ENCODE measurements around the gene EPHA2.
"Not testable (repeated sequence)": the region's sequence is repeated elsewhere in the genome, so short reads cannot be mapped to it uniquely, and the experiment has no call there.

The EPHA2 gene

GRCh38 chr1:16167331-16168143 lies 11.7 kb upstream of the EPHA2 start:
- 1% methylated on average over 58 to 60 of the region's 60 CpGs for WGBS, 2 experiments
- peak overlapping the region; percentile 76 for H3K27ac ChIP-seq (ENCODE audit: insufficient read depth, low read depth, low read length, poor library complexity, severe bottlenecking)
- peak overlapping the region; percentile 52 for H3K4me3 ChIP-seq (ENCODE audit: insufficient read depth, low read depth, low read length)
- H3K27me3 ChIP-seq (ENCODE audit: control insufficient read depth, insufficient read depth, low read length, poor library complexity, severe bottlenecking) = no peaks in the 10 kb centered on the region
- H3K36me3 ChIP-seq (ENCODE audit: control insufficient read depth, insufficient read depth, low read length) = no peaks in the 10 kb centered on the region
- H3K9me3 ChIP-seq (ENCODE audit: control insufficient read depth, low read length) = no peaks in the 10 kb centered on the region
- H3K4me1 ChIP-seq (ENCODE audit: control insufficient read depth, insufficient read depth, low read length) = peaks cover 21% of the 10 kb centered on the region

- 48 to 50% methylated on average over 2 of the region's 2 CpGs for WGBS, 2 experiments
- Histone ChIP-seq H3K4me3 (ENCODE audit: insufficient read depth, low read depth, low read length) (no peak overlapping the region), H3K27me3 (ENCODE audit: control insufficient read depth, insufficient read depth, low read length, poor library complexity, severe bottlenecking) (no peaks in the 10 kb centered on the region), H3K4me1 (ENCODE audit: control insufficient read depth, insufficient read depth, low read length) (peaks cover 23% of the 10 kb centered on the region), H3K27ac (ENCODE audit: insufficient read depth, low read depth, low read length, poor library complexity, severe bottlenecking) (no peak overlapping the region), H3K36me3 (ENCODE audit: control insufficient read depth, insufficient read depth, low read length) (no peaks in the 10 kb centered on the region), H3K9me3 (ENCODE audit: control insufficient read depth, low read length) (no peaks in the 10 kb centered on the region)
Measured at GRCh38 chr1:16166117-16166516, 10.2 kb upstream of the EPHA2 start.

GRCh38 chr1:16165548-16165947 lies 9.7 kb upstream of the EPHA2 start:
- H3K9me3 ChIP-seq (ENCODE audit: control insufficient read depth, low read length) = no peaks in the 10 kb centered on the region
- 73 to 78% methylated on average over 7 of the region's 7 CpGs for WGBS, 2 experiments
- H3K4me1 ChIP-seq (ENCODE audit: control insufficient read depth, insufficient read depth, low read length) = peaks cover 23% of the 10 kb centered on the region
- no peaks in the 10 kb centered on the region for H3K36me3 ChIP-seq (ENCODE audit: control insufficient read depth, insufficient read depth, low read length)
- no peaks in the 10 kb centered on the region for H3K27me3 ChIP-seq (ENCODE audit: control insufficient read depth, insufficient read depth, low read length, poor library complexity, severe bottlenecking)
- H3K4me3 ChIP-seq (ENCODE audit: insufficient read depth, low read depth, low read length) = no peak overlapping the region
- no peak overlapping the region for H3K27ac ChIP-seq (ENCODE audit: insufficient read depth, low read depth, low read length, poor library complexity, severe bottlenecking)

GRCh38 chr1:16165073-16165364 lies 9.2 kb upstream of the EPHA2 start:
- no peak overlapping the region for H3K27ac ChIP-seq (ENCODE audit: insufficient read depth, low read depth, low read length, poor library complexity, severe bottlenecking)

GRCh38 chr1:16164213-16165072 lies 8.6 kb upstream of the EPHA2 start:
- no peaks in the 10 kb centered on the region for H3K36me3 ChIP-seq (ENCODE audit: control insufficient read depth, insufficient read depth, low read length)
- H3K4me3 ChIP-seq (ENCODE audit: insufficient read depth, low read depth, low read length) = no peak overlapping the region
- H3K4me1 ChIP-seq (ENCODE audit: control insufficient read depth, insufficient read depth, low read length) = peaks cover 23% of the 10 kb centered on the region
- H3K27me3 ChIP-seq (ENCODE audit: control insufficient read depth, insufficient read depth, low read length, poor library complexity, severe bottlenecking) = no peaks in the 10 kb centered on the region
- WGBS, 2 experiments = 59 to 61% methylated on average over 16 to 17 of the region's 17 CpGs
- H3K27ac ChIP-seq (ENCODE audit: insufficient read depth, low read depth, low read length, poor library complexity, severe bottlenecking) = no peak overlapping the region
- H3K9me3 ChIP-seq (ENCODE audit: control insufficient read depth, low read length) = no peaks in the 10 kb centered on the region

More at GRCh38 chr1:16165073-16165364, 9.2 kb upstream of the EPHA2 start:
- no peaks in the 10 kb centered on the region for H3K9me3 ChIP-seq (ENCODE audit: control insufficient read depth, low read length)
- no peaks in the 10 kb centered on the region for H3K36me3 ChIP-seq (ENCODE audit: control insufficient read depth, insufficient read depth, low read length)
- peaks cover 23% of the 10 kb centered on the region for H3K4me1 ChIP-seq (ENCODE audit: control insufficient read depth, insufficient read depth, low read length)
- no peak overlapping the region for H3K4me3 ChIP-seq (ENCODE audit: insufficient read depth, low read depth, low read length)
- no peaks in the 10 kb centered on the region for H3K27me3 ChIP-seq (ENCODE audit: control insufficient read depth, insufficient read depth, low read length, poor library complexity, severe bottlenecking)
- WGBS, 2 experiments = 76 to 81% methylated on average over 5 of the region's 5 CpGs

GRCh38 chr1:16163608-16164212 lies 7.8 kb upstream of the EPHA2 start:
- not testable (repeated sequence) for H3K9me3 ChIP-seq (ENCODE audit: control insufficient read depth, low read length); H3K36me3 ChIP-seq (ENCODE audit: control insufficient read depth, insufficient read depth, low read length); H3K27me3 ChIP-seq (ENCODE audit: control insufficient read depth, insufficient read depth, low read length, poor library complexity, severe bottlenecking); H3K27ac ChIP-seq (ENCODE audit: insufficient read depth, low read depth, low read length, poor library complexity, severe bottlenecking); H3K4me3 ChIP-seq (ENCODE audit: insufficient read depth, low read depth, low read length)
- WGBS, 2 experiments = 86 to 88% methylated on average over 9 to 11 of the region's 12 CpGs
- peaks cover 21% of the 10 kb centered on the region for H3K4me1 ChIP-seq (ENCODE audit: control insufficient read depth, insufficient read depth, low read length)

GRCh38 chr1:16162163-16162822 lies 6.4 kb upstream of the EPHA2 start:
- no peak overlapping the region for H3K27ac ChIP-seq (ENCODE audit: insufficient read depth, low read depth, low read length, poor library complexity, severe bottlenecking)
- peaks cover 2% of the 10 kb centered on the region for H3K27me3 ChIP-seq (ENCODE audit: control insufficient read depth, insufficient read depth, low read length, poor library complexity, severe bottlenecking)
- H3K36me3 ChIP-seq (ENCODE audit: control insufficient read depth, insufficient read depth, low read length) = no peaks in the 10 kb centered on the region
- H3K9me3 ChIP-seq (ENCODE audit: control insufficient read depth, low read length) = no peaks in the 10 kb centered on the region
- H3K4me1 ChIP-seq (ENCODE audit: control insufficient read depth, insufficient read depth, low read length) = peaks cover 18% of the 10 kb centered on the region
- H3K4me3 ChIP-seq (ENCODE audit: insufficient read depth, low read depth, low read length) = no peak overlapping the region
- WGBS, 2 experiments = 16 to 20% methylated on average over 32 of the region's 32 CpGs

GRCh38 chr1:16161717-16162116 lies 5.8 kb upstream of the EPHA2 start:
- WGBS, 2 experiments = 64% methylated on average over 5 of the region's 5 CpGs
- no peaks in the 10 kb centered on the region for H3K36me3 ChIP-seq (ENCODE audit: control insufficient read depth, insufficient read depth, low read length)
- H3K4me1 ChIP-seq (ENCODE audit: control insufficient read depth, insufficient read depth, low read length) = peaks cover 23% of the 10 kb centered on the region
- peaks cover 8% of the 10 kb centered on the region for H3K27me3 ChIP-seq (ENCODE audit: control insufficient read depth, insufficient read depth, low read length, poor library complexity, severe bottlenecking)
- H3K9me3 ChIP-seq (ENCODE audit: control insufficient read depth, low read length) = no peaks in the 10 kb centered on the region
- H3K27ac ChIP-seq (ENCODE audit: insufficient read depth, low read depth, low read length, poor library complexity, severe bottlenecking) = no peak overlapping the region
- no peak overlapping the region for H3K4me3 ChIP-seq (ENCODE audit: insufficient read depth, low read depth, low read length)

GRCh38 chr1:16158993-16159831 lies 3.3 kb upstream of the EPHA2 start:
- peaks cover 21% of the 10 kb centered on the region for H3K27me3 ChIP-seq (ENCODE audit: control insufficient read depth, insufficient read depth, low read length, poor library complexity, severe bottlenecking)
- no peak overlapping the region for H3K4me3 ChIP-seq (ENCODE audit: insufficient read depth, low read depth, low read length)
- no peaks in the 10 kb centered on the region for H3K36me3 ChIP-seq (ENCODE audit: control insufficient read depth, insufficient read depth, low read length)
- no peaks in the 10 kb centered on the region for H3K9me3 ChIP-seq (ENCODE audit: control insufficient read depth, low read length)
- H3K27ac ChIP-seq (ENCODE audit: insufficient read depth, low read depth, low read length, poor library complexity, severe bottlenecking) = no peak overlapping the region
- WGBS, 2 experiments = 95% methylated on average over 16 of the region's 16 CpGs
- peaks cover 20% of the 10 kb centered on the region for H3K4me1 ChIP-seq (ENCODE audit: control insufficient read depth, insufficient read depth, low read length)

Measured in ectodermal cell (in vitro differentiated cells).